Raji (cell line): ENCODE measurements around the gene DCAF5.

Source experiments
- POLR2A ChIP-seq: IDR thresholded peaks from 2 replicates; pipeline ENCODE4 v1.6.1; 2011; ENCODE audit warnings: low read depth, low read length, control low read depth; ENCODE audit not compliant: insufficient read depth

The DCAF5 gene

DNA sequence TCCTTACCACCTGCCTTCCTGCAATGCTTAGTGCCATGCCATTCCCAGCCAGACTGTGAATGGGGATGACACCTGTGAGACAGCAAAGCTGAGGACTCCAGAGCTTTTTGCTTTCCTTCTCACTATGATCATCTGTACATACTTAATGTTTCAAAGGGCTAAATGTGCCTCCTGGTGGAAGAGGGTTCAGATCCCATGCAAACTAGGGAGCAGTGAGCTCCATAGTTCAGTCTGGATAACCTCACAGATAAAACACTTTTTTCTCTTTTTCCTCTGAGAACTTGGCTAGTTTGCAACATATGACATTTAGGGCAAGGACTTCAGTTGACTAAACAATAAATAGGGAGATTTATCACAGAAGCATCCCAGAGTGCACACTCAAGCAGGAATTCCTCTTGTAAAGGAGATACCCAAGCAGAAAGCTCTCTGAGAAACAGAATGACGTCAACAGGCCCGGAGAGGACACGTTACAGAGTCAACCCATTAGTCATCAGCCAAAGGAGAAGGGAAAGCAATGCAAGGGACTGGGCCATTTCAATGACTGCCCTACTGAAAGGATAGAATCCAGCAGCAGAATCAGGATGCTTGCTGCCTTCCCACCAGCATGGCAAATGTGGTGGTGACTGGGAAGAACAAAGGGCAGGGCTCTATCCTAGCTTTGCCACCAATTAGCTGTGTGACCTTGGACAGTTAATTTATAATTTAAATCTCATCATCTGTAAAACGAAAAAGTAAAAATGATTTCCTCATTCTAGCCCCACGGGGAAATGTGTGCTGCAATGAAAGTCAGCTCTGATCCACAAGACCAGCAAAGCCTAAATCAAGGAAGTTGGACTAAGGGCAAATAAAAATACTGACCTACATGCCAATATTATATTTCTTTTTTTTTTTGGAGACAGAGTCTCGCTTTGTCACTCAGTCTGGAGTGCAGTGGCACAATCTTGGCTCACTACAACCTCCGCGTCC is 93.0 kb downstream of the DCAF5 start:
- no peak for TF ChIP-seq POLR2A

DNA sequence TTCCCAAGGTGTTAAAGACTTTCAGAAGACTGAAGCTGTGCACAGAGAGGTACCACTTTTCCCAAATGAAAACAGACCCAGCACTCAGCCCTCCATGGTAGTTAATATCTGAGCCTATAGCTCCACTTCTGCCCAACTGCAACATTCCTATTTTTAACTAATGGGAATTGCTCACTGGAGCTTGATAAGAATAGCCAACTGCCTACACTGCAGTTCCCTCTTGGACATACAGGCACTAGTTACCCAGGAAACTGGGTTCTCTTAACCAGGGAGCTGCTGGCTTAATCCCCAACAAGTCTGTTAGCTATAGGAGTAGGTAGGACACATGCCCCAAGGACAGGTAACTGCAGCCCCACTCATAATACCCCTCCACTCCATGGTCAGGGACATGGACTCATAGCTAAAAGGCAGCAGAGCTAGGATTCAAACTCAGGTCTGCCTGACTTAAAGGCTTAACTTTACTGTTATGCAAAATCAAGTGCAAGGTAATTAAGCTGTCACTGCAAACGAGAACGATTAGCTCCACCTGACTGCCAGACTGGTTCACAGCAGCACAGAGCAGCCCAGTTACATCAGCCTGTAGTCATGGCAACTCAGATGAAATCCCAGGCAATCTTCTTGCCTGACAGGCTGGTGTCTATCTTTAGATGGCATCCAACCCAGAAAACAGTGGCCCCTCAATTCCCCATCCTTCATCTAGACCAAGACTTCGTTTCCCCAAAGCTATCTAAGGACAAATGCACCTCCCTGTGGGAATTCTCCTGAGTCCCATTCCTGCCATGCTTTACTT is 96.7 kb downstream of the DCAF5 start:
- TF ChIP-seq POLR2A = no peak

DNA sequence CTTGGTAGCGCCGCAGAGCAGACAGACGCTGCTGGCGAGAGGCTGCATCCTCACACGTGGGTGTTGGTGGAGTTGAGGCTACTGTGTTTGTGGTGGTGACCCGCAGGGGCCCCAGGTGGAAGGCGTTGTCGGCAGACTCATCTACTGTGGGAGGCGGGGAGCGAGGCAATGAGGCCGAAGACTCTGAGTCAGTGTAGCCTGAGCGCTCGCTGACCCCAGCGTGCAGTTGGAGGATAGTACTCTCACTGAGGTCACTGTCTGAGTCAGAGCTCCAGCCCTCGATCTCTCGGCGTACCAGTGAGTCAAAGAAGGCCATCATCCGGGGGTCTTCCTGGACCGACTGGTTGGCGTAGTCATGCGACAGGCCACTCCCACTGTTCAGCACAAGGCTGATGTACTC is 97.8 kb downstream of the DCAF5 start:
- no peak for TF ChIP-seq POLR2A

DNA sequence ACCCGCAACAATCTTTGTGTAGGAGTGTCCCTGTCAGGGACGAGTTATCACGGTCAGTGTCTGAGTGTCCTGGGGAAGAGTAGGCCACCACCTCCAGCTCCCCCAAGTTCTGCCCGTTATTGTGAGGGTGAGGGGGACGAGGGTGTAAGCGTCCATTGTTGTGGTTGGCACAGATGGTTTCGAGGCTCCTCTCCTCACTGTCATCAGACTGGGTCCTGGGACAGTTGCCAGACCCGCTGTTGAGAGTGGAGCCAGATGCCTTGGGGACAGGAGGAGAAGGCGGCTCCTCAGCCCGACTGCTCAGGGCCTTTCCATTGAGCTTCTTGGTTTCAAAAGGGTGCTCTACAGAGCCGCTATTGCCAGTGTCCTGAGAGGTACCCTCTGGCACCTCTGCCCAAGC is 98.9 kb downstream of the DCAF5 start:
- no peak for TF ChIP-seq POLR2A

DNA sequence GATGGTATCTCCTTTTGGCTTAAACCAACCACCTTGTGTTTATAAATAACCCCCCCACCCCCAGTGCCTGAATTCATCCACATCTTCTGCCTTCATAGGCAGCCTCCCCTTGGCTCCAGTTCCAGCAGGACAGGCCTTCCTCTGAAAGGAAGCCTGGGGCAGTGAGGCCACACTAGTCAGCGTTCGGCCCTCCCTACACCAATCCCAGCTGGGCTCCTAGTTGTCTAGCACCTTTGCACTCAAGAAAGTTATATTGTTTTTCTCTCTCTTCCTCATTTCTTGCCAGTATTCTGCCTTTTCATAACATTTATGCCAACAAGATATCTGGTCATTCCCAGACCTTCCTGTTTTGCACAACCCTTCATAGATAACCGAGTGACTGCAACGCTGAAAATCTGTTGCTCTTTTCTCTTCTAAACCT is 100.7 kb downstream of the DCAF5 start:
- TF ChIP-seq POLR2A = no peak

DNA sequence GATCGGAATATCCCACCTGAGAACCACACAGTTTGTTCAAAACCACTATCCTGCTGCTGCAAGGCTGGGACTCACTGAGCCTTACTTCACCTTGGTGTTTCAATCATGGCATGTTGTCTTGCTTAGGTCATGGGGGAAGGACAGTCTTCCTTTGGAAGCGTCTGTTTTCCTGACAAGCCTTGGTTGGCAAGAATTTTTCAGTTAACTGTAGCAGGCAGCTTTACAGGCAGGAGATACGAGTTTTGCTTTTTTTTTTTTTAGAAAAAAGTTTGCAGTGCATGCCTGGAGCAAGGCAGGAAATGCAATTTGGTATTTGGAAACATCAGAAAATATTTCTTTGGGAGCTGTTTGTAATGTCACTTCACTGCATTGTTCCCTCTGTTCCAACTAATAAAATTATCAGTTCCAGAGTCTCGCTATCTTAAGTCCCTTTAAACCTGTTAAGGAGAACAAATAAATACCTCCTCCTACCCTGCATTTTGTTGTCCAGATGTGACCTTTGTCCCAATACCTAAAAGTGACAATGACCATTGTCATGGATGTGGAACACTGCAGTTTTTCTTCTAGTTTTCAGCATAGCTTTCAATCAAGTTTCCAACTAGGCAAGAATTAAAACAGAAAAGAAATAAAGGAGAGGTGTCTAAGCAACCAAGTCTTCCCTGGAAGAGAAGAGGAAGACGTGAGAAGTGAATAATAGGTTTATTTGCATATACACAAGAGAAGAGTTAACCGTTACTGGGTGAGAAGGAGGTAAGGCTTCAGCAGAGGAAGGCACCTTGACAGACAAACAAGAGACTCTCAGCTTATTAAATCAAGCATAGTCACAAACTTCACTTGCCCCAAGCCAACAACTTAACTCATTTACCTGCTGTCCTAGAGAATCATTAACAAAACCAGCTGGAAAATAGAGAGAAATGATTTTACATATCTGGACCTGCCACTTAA is 102.4 kb downstream of the DCAF5 start:
- no peak for TF ChIP-seq POLR2A

DNA sequence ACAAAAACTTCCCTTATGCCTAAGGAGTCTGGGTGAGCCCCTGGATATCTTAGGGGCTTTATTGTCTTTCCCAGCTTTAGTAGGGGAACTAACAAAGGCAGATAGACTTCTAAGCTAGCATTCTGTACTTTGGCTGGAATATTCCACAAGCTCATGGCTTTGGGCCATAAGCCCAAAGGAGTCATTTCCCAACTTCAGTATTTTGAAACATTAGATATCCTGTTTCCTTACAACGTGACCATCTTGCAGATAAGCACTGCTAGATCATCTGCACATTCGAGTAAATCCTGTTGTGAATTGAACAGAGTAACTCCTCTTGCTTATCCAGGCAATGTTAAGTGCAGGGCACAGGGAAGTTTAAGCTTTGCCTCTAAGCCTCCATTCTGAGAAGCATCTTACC is 103.2 kb downstream of the DCAF5 start:
- no peak for TF ChIP-seq POLR2A

DNA sequence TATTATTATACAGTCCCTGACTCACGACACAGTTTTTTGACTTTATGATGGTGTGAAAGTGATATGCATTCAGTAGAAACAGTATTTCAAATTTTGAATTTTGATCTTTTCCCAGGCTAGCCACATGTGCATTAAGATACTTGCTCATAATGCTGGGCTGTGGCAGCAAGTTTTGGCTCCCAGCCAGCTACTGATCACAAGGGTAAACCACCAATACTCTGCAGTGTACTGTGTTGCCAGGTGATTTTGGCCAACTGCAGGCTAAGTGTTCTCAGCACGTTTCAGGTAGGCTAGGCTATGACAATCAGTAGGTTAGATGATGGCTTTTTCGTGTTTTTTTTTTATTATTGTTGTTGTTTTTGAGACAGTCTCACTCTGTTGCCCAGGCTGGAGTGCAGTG is 104.5 kb downstream of the DCAF5 start:
- TF ChIP-seq POLR2A = no peak

DNA sequence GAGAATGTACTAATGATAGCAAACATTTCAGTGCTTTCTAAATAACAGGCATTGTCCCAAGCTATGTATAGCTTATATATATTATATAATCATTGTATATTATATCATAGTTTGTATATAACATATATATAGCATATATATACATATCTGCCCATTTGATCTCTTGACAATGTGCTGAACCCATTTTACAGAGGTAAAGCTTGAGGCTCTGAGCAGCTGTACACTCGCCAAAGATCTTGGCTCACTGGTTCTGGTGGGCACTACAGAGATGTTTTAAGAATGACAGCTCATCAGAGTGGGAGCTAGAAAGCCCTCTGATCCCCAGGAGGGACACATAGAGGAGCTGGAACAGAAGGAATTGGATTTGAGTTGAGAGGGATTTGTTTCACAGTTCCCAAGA is 105.7 kb downstream of the DCAF5 start:
- no peak for TF ChIP-seq POLR2A

DNA sequence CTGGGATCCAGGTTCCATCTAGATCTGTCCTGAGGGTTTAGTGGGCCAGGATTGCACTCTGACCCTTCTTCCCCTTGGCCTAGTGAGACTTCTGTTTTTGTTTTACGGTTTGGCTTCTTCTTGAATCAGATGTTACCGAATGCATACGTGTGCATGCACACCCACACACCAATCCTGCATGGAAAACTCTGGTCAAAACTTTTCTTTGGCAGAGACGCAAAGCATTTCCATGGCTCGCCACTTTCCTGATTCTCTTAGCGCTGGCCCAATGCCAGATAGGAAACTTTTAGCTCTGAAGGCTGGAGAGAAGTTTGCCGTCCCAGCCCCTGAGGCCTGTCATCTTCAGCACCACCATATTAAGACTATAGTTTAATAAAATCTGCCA is 106.5 kb downstream of the DCAF5 start:
- TF ChIP-seq POLR2A = no peak

DNA sequence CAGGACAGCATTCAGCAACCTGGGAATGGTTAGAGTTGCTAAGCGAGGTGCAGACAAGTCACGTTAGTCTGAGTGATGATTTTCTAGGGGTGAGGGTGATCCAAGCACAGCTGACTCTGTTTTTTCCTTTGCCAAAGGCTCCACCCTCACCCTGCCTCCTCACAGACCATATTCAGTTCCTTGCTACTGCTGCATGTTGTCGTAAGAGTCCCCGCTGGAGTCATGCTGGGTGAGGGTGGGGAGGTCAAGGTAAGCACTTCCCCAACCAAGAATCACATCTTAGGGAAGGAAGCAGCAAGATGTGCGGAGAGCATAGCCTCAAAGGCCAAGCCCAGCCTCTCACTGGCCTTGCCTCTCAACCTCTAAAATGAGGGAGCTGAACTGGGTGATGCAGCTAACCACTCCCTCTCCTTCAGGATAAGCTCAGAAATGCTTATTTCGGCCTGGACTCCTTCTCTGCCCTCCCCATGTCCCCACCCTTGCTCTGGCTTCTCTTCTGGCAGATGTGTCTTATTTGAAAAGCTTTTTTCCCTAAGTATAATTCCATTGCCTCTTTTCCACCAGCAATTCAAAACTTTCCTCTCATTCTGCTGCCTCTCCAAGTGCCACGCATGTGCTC is 107.0 kb downstream of the DCAF5 start:
- no peak for TF ChIP-seq POLR2A

DNA sequence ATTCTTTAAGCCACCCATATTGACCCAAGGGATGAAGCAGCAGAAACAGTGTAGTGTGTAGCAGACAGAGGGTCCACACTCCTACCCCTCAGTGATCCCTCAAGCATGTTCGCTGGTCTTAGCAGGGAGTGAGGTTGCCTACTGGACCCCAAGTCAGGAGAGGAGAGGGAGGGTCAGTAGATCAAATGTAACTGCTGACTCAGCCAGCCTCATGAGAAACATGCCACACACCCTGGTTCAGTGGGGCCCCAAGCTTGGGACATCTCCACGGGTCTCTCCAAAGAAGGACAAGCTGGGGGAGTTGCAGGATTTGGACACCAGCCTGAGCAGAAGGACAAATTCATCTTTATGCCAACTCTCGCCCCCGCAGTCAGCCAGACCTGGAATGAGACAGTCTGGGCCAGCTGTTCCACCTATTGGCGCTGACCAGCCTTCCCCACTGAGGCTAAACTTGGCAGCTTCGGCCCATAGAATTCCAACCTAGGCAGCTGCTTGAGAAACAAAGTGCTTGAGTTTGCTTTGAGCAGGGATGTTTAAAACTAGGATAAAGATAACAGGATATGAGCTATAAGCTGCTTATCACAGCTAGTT is 107.9 kb downstream of the DCAF5 start:
- TF ChIP-seq POLR2A = no peak

DNA sequence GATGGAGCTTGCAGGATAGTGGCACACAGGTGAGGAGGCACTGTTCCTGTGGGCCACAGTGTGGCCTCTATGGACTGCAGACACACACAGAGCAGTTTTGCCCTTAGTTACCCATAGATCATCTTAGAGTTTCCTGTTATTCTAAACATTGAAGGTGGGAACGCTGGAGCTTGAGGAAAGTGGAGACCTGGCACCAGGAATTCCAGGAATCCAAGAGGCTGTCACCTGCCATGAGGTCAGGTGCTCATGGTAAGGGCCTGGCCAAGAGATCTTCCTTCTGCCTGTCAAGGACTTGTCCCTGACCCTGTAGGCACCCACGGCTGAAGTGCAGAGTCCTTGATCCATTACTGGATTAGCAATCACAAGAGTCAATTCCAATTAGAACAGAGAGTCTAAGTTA is 108.6 kb downstream of the DCAF5 start:
- TF ChIP-seq POLR2A = no peak

DNA sequence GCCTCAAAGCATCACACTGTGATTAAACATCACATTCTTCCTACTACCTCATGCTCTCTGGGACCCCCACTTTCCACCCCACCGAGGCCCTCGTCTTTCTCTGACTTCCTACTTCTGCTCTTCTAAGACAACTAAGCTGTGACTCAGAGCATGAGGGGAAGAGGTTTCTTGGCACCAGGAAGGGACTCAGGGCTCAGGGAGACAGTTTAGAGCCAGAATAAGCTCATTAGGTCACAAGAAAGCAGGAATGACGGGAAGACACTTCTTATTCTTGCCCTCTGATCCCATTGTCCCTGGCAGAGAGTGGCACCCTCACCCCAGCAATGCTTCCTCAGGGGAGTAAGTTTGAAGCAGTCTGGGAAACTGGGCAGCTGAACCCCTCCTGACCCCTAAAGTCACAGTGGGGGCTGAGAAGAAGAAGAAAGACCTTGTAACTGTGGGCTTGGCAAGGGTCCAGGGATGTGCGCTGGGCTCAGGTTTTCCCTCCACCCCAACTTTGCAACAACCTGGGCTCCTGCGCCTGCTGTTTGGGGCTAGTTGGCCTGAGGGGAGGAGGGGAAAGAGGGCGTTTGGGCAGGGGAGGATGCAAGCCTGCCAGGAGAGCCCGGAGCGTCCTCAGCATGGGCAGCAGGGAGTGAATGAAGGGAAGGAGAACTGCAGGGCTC is 109.2 kb downstream of the DCAF5 start:
- TF ChIP-seq POLR2A = no peak

DNA sequence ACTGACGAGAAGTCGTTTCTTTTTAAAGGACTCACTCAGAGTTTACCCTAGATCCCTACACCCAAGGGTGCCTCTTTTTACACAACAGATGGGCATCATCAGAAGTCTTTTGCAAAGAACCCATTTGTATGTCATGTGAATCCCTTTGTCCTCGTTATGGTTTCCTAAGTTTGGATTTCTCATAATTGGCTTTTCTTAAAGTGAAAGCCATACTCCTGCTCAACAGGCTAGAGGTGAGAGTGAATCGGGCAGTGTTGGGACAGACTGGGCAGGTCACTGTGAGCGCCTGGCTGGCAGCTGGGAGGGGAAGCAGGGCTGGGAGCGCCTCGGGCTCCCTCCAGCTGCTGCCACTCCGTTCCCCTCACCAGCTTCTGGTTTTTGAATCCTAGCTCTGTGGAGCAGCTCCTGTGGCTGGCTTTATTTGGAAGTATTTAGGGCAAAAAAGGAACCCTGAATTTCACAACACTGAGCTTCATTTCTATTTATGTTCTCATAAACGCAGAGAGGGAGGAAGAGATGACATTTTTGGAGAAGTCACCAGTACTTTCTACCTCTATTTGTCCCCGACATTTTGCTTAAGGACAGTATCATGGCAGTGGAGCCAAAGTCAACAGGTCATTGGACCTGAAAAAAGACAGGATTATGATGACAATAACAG is 110.0 kb downstream of the DCAF5 start:
- TF ChIP-seq POLR2A = no peak
